Activated CD4-positive, alpha-beta T cell treated with anti-CD3 and anti-CD28 coated beads, Interleukin-2, amount 10 ng/mL, durations not matched to agents 24 days and 14 days (primary cell): ENCODE measurements around the gene MSH2. TPM values are rescaled to one million over a fixed set of nuclear protein-coding genes. Genes with fewer than 3 reads are reported as not detected.

Source experiments
- DNase-seq: peaks from one replicate; pipeline ENCODE4 v3.0.0; 2022
- H3K27ac Mint-ChIP-seq: one replicate; pipeline ENCODE4 v1.8.0; 2022; ENCODE audit warnings: mild to moderate bottlenecking, mixed read lengths
- H3K27me3 Mint-ChIP-seq: one replicate; pipeline ENCODE4 v1.8.0; 2022; ENCODE audit warnings: mixed read lengths
- H3K36me3 Mint-ChIP-seq: one replicate; pipeline ENCODE4 v1.8.0; 2022; ENCODE audit warnings: low read depth, mild to moderate bottlenecking, mixed read lengths
- H3K4me1 Mint-ChIP-seq: one replicate; pipeline ENCODE4 v1.8.0; 2021; ENCODE audit warnings: mixed read lengths
- H3K4me3 Mint-ChIP-seq: one replicate; pipeline ENCODE4 v1.8.0; 2022; ENCODE audit warnings: mild to moderate bottlenecking, moderate library complexity, mixed read lengths
- H3K9me3 Mint-ChIP-seq: one replicate; pipeline ENCODE4 v1.8.0; 2021; ENCODE audit warnings: mixed read lengths
- intact Hi-C: fragments of 100-400 bp; cut with micrococcal nuclease; formaldehyde crosslinking; loops from one replicate; pipeline ENCODE4 v1.15.1; 2023
- total RNA-seq: library from RNA; stranded (reverse); gene quantifications from 2 replicates; pipeline ENCODE4 v1.2.3, GENCODE V29; 2022

Gene MSH2
- total RNA-seq, 1 donor from 2014 or later: 79.7 TPM

- Mint-ChIP-seq H3K36me3 (peaks cover 4% of the 10 kb centered on the region), H3K9me3 (peaks cover 8% of the 10 kb centered on the region), H3K27ac (no peak overlapping the region), H3K27me3 (no peaks in the 10 kb centered on the region), H3K4me1 (peaks cover 9% of the 10 kb centered on the region), H3K4me3 (no peak overlapping the region)
- intact Hi-C loops: no loop called here
- DNase-seq: no peak
These were observed 107.8 kb downstream of the MSH2 start for GRCh38 chr2:47510745-47511144.

GRCh38 chr2:47512581-47513083 lies 109.7 kb downstream of the MSH2 start:
- H3K36me3 Mint-ChIP-seq: peaks cover 2% of the 10 kb centered on the region
- no peak for DNase-seq
- no peak overlapping the region for H3K27ac Mint-ChIP-seq
- no peak overlapping the region for H3K4me3 Mint-ChIP-seq
- H3K9me3 Mint-ChIP-seq: peaks cover 8% of the 10 kb centered on the region
- no peaks in the 10 kb centered on the region for H3K27me3 Mint-ChIP-seq
- H3K4me1 Mint-ChIP-seq: peaks cover 9% of the 10 kb centered on the region
- intact Hi-C loops: no loop called here

GRCh38 chr2:47513981-47514520 lies 111.1 kb downstream of the MSH2 start:
- intact Hi-C loops: no loop called here
- Mint-ChIP-seq H3K9me3 (peaks cover 3% of the 10 kb centered on the region), H3K4me3 (no peak overlapping the region), H3K36me3 (peaks cover 1% of the 10 kb centered on the region), H3K4me1 (peaks cover 7% of the 10 kb centered on the region), H3K27me3 (no peaks in the 10 kb centered on the region), H3K27ac (no peak overlapping the region)
- no peak for DNase-seq

- Mint-ChIP-seq H3K4me1 (peaks cover 7% of the 10 kb centered on the region), H3K36me3 (no peaks in the 10 kb centered on the region), H3K27me3 (no peaks in the 10 kb centered on the region), H3K4me3 (no peak overlapping the region), H3K27ac (no peak overlapping the region), H3K9me3 (no peaks in the 10 kb centered on the region)
- intact Hi-C loops: no loop called here
- no peak for DNase-seq
These were observed 113.6 kb downstream of the MSH2 start for GRCh38 chr2:47516360-47517104.

- intact Hi-C loops: no loop called here
- Mint-ChIP-seq H3K36me3 (no peaks in the 10 kb centered on the region), H3K9me3 (no peaks in the 10 kb centered on the region), H3K27ac (no peak overlapping the region), H3K4me1 (peaks cover 7% of the 10 kb centered on the region), H3K27me3 (no peaks in the 10 kb centered on the region), H3K4me3 (no peak overlapping the region)
- no peak for DNase-seq
These were observed 115.7 kb downstream of the MSH2 start for GRCh38 chr2:47518497-47519146.

GRCh38 chr2:47519147-47519537 lies 116.2 kb downstream of the MSH2 start:
- Mint-ChIP-seq H3K36me3 (no peaks in the 10 kb centered on the region), H3K4me3 (no peak overlapping the region), H3K9me3 (no peaks in the 10 kb centered on the region), H3K27me3 (no peaks in the 10 kb centered on the region), H3K4me1 (peaks cover 7% of the 10 kb centered on the region), H3K27ac (no peak overlapping the region)
- intact Hi-C loops: no loop called here
- DNase-seq: no peak

GRCh38 chr2:47519604-47520301 lies 116.8 kb downstream of the MSH2 start:
- no peak overlapping the region for H3K27ac Mint-ChIP-seq

GRCh38 chr2:47520302-47520630 lies 117.3 kb downstream of the MSH2 start:
- peaks cover 7% of the 10 kb centered on the region for H3K4me1 Mint-ChIP-seq
- no peak for DNase-seq
- intact Hi-C loops: loop anchor here (5.0 kb wide), 2 partner anchors 247 to 603 kb away; partner anchors contain the start of gene MCFD2
- H3K9me3 Mint-ChIP-seq: no peaks in the 10 kb centered on the region
- no peaks in the 10 kb centered on the region for H3K36me3 Mint-ChIP-seq
- H3K27me3 Mint-ChIP-seq: no peaks in the 10 kb centered on the region
- peak overlapping the region; percentile 73 for H3K4me3 Mint-ChIP-seq
- H3K27ac Mint-ChIP-seq: no peak overlapping the region

More at GRCh38 chr2:47519604-47520301, 116.8 kb downstream of the MSH2 start:
- intact Hi-C loops: loop anchor here (5.0 kb wide), 2 partner anchors 248 to 602 kb away; partner anchors contain the start of gene MCFD2
- H3K4me3 Mint-ChIP-seq: peak overlapping the region; percentile 73
- H3K36me3 Mint-ChIP-seq: no peaks in the 10 kb centered on the region
- H3K9me3 Mint-ChIP-seq: no peaks in the 10 kb centered on the region
- H3K4me1 Mint-ChIP-seq: peaks cover 7% of the 10 kb centered on the region
- DNase-seq: no peak
- H3K27me3 Mint-ChIP-seq: no peaks in the 10 kb centered on the region

GRCh38 chr2:47520825-47521665 lies 118.1 kb downstream of the MSH2 start:
- intact Hi-C loops: loop anchor here (5.0 kb wide), 2 partner anchors 246 to 604 kb away; partner anchors contain the start of gene MCFD2
- H3K4me1 Mint-ChIP-seq: peaks cover 7% of the 10 kb centered on the region
- H3K36me3 Mint-ChIP-seq: no peaks in the 10 kb centered on the region
- DNase-seq: peak; percentile 93
- peak overlapping the region; percentile 96 for H3K27ac Mint-ChIP-seq
- H3K4me3 Mint-ChIP-seq: peak overlapping the region; percentile 90
- H3K27me3 Mint-ChIP-seq: no peaks in the 10 kb centered on the region
- H3K9me3 Mint-ChIP-seq: no peaks in the 10 kb centered on the region

- DNase-seq: no peak
- Mint-ChIP-seq H3K4me3 (peak overlapping the region; percentile 90), H3K27ac (peak overlapping the region; percentile 96), H3K27me3 (no peaks in the 10 kb centered on the region), H3K9me3 (no peaks in the 10 kb centered on the region), H3K36me3 (no peaks in the 10 kb centered on the region), H3K4me1 (peaks cover 7% of the 10 kb centered on the region)
- intact Hi-C loops: loop anchor here (5.0 kb wide), 2 partner anchors 246 to 604 kb away; partner anchors contain the start of gene MCFD2
These were observed 118.8 kb downstream of the MSH2 start for GRCh38 chr2:47521666-47522285.

- no peak overlapping the region for H3K4me3 Mint-ChIP-seq
- no peak for DNase-seq
- H3K36me3 Mint-ChIP-seq: no peaks in the 10 kb centered on the region
- H3K27ac Mint-ChIP-seq: no peak overlapping the region
- no peaks in the 10 kb centered on the region for H3K9me3 Mint-ChIP-seq
- no peaks in the 10 kb centered on the region for H3K27me3 Mint-ChIP-seq
- peaks cover 5% of the 10 kb centered on the region for H3K4me1 Mint-ChIP-seq
- intact Hi-C loops: no loop called here
These were observed 122.2 kb downstream of the MSH2 start for GRCh38 chr2:47525167-47525566.

- Mint-ChIP-seq H3K4me1 (no peaks in the 10 kb centered on the region), H3K27ac (no peak overlapping the region), H3K27me3 (no peaks in the 10 kb centered on the region), H3K36me3 (no peaks in the 10 kb centered on the region), H3K9me3 (no peaks in the 10 kb centered on the region), H3K4me3 (no peak overlapping the region)
- DNase-seq: no peak
- intact Hi-C loops: no loop called here
These were observed 125.5 kb downstream of the MSH2 start for GRCh38 chr2:47528455-47528854.

GRCh38 chr2:47528874-47529273 lies 125.9 kb downstream of the MSH2 start:
- intact Hi-C loops: no loop called here
- no peak overlapping the region for H3K27ac Mint-ChIP-seq
- H3K9me3 Mint-ChIP-seq: no peaks in the 10 kb centered on the region
- no peak for DNase-seq
- H3K4me1 Mint-ChIP-seq: peaks cover 2% of the 10 kb centered on the region
- H3K36me3 Mint-ChIP-seq: no peaks in the 10 kb centered on the region
- no peak overlapping the region for H3K4me3 Mint-ChIP-seq
- H3K27me3 Mint-ChIP-seq: no peaks in the 10 kb centered on the region
